ENCODE results near the gene SEMA3F. TPM values are rescaled to one million over a fixed set of nuclear protein-coding genes. Genes with fewer than 3 reads are reported as not detected.

Gene SEMA3F
- total RNA-seq, 3 donors from 2014 or later, result 10.7 to 15.3 (median 14.6) TPM

GRCh38 chr3:50192689-50193141 lies 37.6 kb downstream of the SEMA3F start:
- no peak overlapping the region for H3K4me3 ChIP-seq
- no peaks in the 10 kb centered on the region for H3K9me3 ChIP-seq
- intact Hi-C loops (cut with DNase I, micrococcal nuclease), result loop anchor here (2.0 to 10.0 kb wide), 3 partner anchors 34 to 82 kb away; partner anchors contain the start of gene LSMEM2 (in 2 of the 2)
- peak; percentile 87 for TF ChIP-seq CTCF (IDR thresholded peaks at IDR 0.05)
- DNase-seq, result peak in 2 of 3 donors; percentile 85 to 89
- H3K4me1 ChIP-seq (ENCODE audit: low read depth), result peaks cover 6% of the 10 kb centered on the region
- peak; percentile 66 for ATAC-seq
- H3K36me3 ChIP-seq (ENCODE audit: low read depth), result no peaks in the 10 kb centered on the region

- Histone ChIP-seq H3K4me3 (no peak overlapping the region), H3K36me3 (ENCODE audit: low read depth) (no peaks in the 10 kb centered on the region), H3K4me1 (ENCODE audit: low read depth) (peaks cover 6% of the 10 kb centered on the region), H3K9me3 (no peaks in the 10 kb centered on the region)
- ATAC-seq, result no peak
- intact Hi-C loops (cut with DNase I, micrococcal nuclease), result loop anchor here (2.0 to 10.0 kb wide), 3 partner anchors 34 to 82 kb away; partner anchors contain the start of gene LSMEM2 (in 2 of the 2)
- DNase-seq, result no peak
- TF ChIP-seq CTCF (IDR thresholded peaks at IDR 0.05), result no peak
These were observed 38.2 kb downstream of the SEMA3F start for GRCh38 chr3:50193286-50193685.

GRCh38 chr3:50193746-50194127 lies 38.6 kb downstream of the SEMA3F start:
- Histone ChIP-seq H3K4me1 (ENCODE audit: low read depth) (peaks cover 6% of the 10 kb centered on the region), H3K4me3 (no peak overlapping the region), H3K9me3 (no peaks in the 10 kb centered on the region), H3K36me3 (ENCODE audit: low read depth) (no peaks in the 10 kb centered on the region)
- no peak for TF ChIP-seq CTCF (IDR thresholded peaks at IDR 0.05)
- ATAC-seq (no peak), DNase-seq (no peak)
- intact Hi-C loops (cut with DNase I, micrococcal nuclease), result loop anchor here (2.0 to 10.0 kb wide), 3 partner anchors 33 to 81 kb away; partner anchors contain the start of gene LSMEM2 (in 2 of the 2)

GRCh38 chr3:50194128-50194902 lies 39.2 kb downstream of the SEMA3F start:
- DNase-seq (peak in 2 of 3 donors; percentile 62 to 75), ATAC-seq (peak; percentile 69)
- Histone ChIP-seq H3K9me3 (no peaks in the 10 kb centered on the region), H3K4me3 (no peak overlapping the region), H3K36me3 (ENCODE audit: low read depth) (no peaks in the 10 kb centered on the region), H3K4me1 (ENCODE audit: low read depth) (peaks cover 6% of the 10 kb centered on the region)
- TF ChIP-seq CTCF (IDR thresholded peaks at IDR 0.05), result no peak
- intact Hi-C loops (cut with DNase I, micrococcal nuclease), result loop anchor here (5.0 to 10.0 kb wide), 2 partner anchors 33 to 80 kb away; partner anchors contain the start of gene LSMEM2 (in 2 of the 2)

- Histone ChIP-seq H3K4me3 (no peak overlapping the region), H3K9me3 (no peaks in the 10 kb centered on the region), H3K4me1 (ENCODE audit: low read depth) (peaks cover 6% of the 10 kb centered on the region), H3K36me3 (ENCODE audit: low read depth) (no peaks in the 10 kb centered on the region)
- DNase-seq (no peak), ATAC-seq (peak; percentile 22)
- TF ChIP-seq CTCF (IDR thresholded peaks at IDR 0.05), result no peak
- intact Hi-C loops (cut with DNase I, micrococcal nuclease), result loop anchor here (5.0 to 10.0 kb wide), 2 partner anchors 32 to 80 kb away; partner anchors contain the start of gene LSMEM2 (in 2 of the 2)
These were observed 39.9 kb downstream of the SEMA3F start for GRCh38 chr3:50194903-50195500.
